Fibroblast of skin of scalp (primary cell): ENCODE data around the gene DUSP15.

Source experiments
- DNase-seq: peaks from one replicate; pipeline ENCODE4 v3.0.0-alpha.2; 2013

The DUSP15 gene

DNA sequence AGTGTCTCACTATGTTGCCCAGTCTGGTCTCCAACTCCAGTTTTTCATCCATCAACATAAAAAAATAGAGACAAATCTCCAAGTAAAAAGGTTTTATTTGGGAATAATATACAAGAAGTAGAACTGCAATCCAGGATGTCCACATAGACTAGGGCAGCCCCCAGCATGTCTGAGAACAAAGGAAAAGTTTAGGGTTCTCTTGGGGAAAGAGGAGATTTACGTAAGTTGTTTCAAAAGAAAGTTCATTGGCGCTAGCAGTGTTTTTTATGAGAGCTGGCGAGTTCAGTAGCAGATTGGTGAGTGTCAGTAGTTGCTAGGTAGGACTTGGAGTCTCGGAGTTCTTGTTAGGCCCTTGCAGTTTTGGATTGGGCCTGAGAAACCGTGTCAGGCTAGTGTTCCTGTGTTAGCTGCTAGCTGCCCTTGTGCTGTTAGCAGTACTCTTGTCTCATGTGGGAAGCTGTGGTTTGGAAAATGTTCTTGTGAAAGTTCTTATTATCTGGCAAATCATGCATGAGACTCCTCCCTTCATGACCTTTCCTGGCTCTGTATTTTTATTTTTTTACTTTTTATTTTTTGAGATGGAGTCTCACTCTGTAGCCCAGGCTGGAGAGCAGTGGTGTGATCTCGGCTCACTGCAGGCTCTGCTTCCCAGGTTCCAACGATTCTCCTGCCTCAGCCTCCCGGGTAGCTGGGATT, 24.8 kb upstream of the DUSP15 start:
- DNase-seq = peak; percentile 12

DNA sequence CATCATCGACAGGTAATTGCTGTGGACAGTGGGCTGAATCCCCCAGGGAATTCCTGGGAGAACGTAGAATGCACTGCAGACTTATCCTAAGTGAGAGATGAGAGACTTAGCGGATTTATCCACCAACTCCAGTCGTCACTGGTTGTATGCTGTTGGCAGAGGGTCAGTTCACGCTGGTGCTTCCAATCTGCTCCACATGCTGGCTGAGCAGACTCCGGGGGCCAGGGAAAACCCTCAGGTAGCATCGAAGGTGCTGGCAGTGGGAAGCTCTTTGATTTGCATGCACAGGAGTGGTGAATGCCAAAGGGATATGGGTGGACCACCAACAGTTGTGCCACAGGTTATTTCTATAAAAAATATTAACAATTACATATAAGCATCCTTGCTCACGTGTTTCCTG, 20.3 kb upstream of the DUSP15 start:
- no peak for DNase-seq

DNA sequence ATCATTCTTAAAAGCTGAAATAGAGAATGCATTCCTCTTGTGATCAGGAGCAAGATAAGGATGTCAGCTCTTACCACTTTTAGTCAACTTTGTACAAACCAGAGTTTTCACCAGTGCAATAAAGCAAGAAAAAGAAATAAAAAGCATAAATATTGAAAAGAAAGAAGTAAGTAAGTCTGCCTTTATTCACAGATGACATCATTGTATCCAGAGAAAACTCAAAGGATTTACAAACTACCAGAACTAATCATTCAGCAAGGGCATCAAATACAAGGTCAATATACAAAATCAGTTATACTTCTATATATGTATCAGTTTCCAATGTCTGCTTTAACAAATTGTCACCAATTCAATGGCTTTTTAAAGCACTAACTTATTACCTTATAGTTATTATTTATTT, 13.5 kb upstream of the DUSP15 start:
- no peak for DNase-seq

DNA sequence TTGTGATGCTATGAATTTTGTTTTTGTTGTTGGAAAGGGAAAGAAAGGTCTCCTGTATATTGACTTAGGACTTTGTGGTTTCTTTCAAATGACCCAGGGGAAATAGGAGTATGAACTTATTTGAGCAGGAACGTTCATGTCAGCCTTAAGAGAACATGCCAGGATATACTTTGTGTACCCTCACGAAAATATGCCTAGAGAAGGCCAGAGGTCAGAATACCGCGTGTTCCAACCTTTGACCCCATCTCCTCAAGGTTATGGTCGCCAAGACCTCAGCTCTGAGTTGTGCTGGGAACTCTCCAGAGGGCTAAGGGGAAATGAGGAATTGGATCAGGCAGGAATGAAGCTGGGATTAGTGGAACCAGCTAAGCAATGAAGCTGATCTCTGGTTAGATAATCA, 11.6 kb upstream of the DUSP15 start:
- DNase-seq = no peak

DNA sequence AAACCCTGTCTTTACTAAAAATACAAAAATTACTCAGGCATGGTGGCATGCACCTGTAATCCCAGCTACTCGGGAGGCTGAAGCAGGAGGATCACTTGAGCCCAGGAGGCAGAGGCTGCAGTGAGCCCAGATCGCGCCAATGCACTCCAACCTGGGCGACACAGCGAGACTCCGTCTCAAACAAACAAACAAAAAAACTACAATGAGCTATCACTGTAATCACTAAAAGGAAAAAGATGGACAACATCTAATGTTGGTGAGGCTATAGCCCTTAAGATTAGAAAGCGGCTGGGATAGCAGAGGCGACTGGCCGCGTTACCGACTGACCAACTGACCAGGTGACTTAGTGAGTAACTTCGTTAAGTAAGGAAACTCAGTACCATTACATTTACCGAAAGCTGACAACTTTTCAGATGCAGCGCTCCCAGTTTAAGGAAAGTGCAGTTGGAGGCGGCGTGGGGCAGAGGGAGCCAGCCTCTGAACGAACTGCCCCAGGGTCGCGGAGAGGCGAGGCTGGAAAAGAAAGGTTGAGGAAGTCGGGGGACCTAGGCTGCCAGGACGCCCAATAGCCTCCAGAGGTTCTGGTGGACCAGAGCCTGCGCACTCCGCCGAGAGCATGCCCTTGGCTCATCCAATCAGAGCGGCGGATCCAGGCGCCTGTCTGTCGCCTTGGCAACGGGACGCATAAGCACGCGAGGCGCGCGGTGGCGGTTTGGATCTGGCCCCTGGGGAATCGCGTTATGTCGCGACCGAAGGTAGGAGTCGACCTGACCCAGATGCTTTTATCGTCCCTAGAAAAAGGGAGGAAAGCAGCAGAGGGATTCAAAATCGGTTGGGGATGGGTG, 9.0 kb upstream of the DUSP15 start:
- DNase-seq = peak; percentile 94

DNA sequence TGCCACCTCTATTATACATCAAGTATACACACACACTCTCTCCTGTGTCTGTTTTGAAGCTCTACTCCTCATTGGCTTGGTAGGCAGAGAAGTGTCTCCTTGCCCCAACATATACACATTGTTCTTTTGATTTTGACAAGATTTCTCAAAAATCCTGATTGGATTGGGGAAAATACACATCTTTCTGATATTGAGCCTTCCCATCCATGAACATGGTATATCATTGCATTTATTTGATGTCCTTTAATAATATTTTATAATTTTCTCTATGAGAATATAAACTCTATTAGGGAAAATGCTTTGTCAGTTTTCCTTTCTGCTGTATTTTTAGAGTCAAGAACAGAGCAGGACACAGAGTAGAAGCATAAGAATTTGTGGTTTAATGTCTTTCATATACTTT, 7.4 kb upstream of the DUSP15 start:
- DNase-seq = no peak

DNA sequence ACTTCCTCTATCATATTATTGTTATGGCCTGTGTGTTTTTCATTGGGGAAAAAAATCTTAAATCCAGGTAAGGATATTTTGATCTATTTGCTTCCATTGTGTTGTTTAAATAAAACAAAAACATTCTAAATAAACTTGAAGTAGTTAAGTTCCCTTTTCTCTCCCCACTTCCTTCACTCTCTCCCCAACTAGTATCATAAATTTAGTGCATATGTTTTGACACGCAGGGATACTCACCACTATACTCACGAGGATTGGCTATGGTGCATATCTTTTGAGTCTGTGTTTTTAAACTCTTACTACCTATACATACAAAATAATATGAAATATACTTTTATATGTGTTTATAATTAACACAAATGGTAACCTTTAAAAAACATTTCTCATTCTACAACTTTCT, 5.3 kb upstream of the DUSP15 start:
- DNase-seq = no peak

DNA sequence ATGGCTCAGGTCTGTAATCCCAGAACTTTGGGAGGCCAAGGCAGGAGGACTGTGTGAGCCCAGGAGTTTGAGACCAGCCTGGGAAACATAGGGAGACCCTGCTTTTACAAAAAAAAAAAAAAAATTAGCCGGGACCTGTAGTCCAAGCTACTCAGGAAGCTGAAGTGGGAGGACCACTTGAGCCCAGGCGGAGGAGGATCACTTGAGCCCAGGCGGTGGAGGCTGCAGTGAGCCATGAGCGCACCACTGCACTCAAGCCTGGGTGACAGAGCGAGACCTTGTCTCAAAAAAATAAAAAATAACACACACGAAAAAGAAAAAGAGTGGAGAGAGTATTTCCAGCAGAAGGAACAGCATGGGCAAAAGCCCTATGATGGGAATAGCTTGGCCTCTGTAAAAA, 2.1 kb upstream of the DUSP15 start:
- DNase-seq = no peak

DNA sequence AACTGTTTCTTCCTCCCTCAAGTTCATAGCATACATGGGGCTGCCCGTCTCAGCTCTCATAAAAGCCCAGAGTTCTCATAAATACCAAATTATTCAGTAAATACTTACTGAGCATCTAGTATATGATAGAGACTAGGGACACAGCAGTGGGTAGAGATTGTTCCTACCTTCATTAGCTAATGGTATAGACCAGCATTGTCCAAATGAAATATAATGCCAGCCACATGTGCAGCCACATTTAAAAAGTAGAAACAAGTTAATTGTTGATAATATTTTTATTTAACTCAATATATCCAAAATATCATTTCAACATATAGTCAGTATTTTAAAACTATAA, 1.3 kb upstream of the DUSP15 start:
- DNase-seq = no peak

DNA sequence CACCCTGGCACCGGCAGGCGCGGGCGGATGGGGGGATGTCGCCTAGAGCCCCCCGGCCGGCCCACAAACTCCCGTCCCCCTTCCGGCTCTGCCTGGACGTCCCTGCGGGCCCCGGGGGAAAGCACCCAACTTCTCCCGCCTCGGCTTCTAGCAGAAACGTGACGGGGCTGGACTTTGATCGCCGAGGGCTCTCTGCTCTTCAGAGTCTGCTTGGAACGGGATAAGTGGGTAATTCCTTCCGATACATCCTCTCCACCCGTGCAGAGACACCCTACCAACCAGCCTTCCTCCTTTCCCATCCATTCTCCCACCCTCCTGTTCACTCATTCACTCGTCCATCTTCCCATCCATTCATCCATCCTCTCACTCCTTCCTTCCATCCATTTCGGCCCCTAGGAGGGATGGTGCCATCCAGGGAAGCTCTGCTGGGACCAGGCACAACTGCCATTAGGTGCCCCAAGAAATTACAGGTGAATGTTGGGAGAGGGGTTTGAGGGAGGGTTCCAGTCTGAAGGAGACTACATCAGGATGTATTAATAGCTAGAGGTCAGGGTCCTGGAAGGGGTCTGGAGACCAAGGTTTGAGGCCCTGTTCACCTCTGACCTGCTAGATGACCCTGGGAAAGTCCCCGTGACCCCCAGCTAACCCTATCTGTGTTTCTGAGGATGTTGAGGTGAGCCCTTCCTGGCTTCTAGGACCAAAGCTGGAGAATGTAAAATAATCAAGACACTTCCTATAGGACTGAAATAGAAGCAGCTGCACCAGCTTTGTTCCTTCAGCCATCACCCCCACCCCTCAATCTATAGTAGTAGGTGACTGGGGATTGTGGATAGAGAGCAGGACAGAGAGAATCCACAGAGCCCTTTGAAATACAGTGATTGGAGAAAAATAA, 645 bp upstream of the DUSP15 start:
- DNase-seq = no peak

DNA sequence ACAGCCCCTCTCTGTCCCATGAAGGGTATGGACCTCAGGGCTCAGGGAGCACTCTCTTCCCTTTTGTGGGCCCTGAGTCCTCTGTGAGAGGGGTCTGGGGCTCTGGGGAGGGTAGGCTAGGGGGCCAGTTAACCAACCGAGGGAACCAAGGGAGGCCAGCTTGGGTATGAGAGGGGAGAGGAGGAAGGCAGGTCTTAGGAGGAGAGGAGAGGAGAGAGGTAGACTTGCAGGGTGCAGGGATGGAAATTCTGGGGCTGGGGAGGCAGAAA, 720 bp downstream of the DUSP15 start:
- DNase-seq = no peak

DNA sequence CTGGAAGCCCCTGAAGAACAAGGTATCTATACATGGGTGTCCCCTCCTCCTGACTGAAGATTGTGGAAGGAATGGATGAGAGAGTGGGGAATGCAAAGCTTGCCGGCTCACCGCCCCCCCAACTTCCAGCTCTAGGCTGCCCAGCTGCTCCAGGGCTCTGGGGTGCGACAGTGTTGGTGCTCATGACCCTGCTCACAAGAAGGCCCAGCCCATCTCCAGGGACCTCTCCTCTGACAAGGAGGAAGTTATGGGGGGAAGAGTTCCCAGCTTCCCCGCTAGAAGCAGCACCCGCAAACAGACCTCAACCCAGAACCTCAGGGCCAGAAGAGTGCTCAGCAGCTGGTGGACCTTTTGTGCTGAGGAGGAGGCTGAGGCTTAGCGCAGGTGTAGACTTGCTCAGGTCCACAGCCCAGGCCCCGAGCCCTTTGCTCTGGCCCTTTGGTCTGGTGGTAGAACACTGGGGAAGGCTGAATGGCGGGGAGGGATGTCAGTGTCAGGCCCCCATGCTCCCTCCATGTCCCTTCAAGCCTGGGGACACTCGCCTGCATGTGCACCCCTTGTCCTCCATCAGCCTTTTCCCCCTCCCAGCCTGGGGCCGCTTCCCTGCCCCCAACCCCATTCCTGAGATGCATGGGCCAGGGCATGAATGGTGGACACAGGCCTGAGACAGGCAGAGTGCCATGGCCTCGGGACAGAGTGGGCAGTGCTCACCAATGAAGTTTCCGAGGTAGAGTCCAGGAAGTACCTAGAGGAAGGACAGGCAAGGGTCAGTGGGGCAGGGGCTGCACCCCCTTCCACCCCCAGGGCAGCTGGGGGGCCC, 1.3 kb downstream of the DUSP15 start:
- DNase-seq = no peak

DNA sequence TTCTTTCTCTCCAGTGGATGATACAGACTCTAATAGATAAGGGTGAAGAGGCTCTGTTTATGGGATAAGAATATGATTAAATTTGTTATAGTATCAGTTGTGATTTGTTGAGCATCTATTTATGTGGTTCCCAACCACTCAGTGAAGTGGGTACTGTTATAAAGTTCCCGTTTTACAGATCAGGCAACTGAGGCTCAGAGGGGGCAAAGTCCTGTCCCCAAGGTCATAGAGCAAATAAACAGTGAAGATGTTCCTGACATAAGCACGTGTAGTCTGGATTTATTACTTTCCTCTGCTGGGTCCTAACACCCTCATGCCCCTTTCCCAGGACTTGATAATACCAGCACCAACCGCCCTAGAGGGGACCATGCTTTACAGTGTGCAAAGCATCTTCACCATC, 4.1 kb downstream of the DUSP15 start:
- no peak for DNase-seq

DNA sequence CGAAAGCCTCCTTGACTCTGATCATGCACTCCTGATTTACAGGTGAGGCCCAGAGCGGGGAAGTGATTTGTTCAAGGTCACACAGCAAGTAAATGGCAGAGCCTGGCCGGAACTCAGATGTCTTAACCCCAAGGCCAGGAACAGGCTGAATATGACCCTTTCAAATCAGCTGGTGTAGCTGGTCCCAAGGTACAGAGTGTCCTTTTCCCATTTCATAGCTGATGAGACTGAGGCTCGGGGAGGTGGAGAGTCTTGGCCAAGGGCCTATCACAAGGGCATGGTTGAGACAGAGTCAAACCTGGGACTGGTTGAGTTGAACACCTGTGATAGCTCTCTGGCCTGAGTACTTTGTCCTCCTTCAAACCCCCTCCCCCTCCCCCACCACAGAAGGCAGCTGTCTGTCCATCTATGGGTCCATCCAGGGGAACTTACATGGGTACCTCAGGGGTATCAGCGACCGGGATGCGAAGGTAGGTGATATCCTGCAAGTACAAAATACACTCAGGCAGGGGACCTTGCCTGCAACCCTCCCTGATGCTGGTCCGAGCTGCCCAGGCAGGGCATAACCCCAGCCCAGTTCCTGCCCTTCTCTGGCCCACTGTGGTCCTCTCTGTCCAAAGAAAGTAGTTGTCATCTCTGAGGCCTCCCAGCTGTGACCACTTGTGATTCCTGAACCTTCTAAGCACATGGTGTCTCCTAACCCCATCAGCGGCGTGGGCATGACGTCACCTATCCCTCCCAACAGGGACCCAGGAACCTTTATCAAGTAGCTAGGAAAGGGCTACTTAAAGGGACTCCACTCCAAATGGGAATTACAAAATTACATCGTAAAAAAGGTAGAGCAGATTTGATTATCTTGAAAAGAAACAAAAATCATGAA, 5.6 kb downstream of the DUSP15 start:
- no peak for DNase-seq

DNA sequence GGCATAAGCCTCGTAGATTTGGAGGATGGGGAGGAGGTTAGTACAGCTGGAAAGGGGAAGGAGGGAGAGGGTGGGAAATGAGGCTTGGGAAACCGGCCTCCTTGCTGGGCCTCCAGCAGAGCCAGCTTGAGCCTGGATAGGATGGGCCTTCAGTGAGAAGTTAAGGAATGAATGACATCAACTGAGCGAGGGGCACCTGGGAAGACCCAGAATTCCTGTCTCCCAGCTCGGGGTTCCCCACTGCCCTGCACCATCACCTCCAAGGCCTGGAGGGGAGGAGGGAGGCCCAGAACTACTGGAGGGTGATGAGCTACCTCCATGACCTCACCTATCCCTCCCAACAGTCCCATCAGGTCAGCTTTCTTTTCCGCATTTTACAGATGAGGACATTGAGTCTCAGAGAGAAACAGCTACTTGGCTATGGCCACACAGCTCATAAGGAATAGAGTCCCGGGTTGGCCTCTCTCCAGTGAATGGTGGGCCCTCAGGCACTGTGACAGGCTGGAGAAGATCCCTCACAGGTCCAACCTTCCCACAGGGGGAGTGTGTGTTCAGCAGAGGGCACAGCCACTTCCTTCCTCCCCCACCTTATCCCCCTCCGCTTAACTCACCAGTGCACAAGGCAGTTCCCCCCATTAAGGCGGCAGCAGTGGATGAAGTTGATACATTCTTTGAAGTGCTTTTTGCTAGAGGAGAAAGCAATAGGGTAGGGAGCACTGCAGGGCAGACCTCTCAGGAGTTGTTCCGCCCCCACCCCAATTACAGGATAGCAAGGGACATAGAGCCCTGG, 6.8 kb downstream of the DUSP15 start:
- DNase-seq = no peak

DNA sequence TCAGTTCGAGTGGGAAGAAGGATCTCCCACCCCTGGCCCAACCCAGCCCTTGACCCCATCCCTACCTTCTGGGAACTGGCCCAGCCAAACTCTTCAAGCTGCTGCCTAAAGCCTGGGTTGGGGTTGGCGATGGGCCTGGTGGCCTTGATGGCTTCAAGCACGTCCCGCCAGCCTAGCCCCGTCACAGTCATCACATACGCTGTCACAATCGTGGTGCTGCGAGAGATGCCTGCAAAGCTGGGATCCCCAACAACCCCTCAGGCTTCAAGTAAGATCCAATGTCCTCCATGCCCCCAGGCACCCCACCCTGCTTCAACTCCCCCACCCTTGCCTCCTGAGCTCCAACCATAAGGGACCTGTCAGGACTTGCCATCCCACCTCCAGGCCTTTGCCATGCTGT, 7.8 kb downstream of the DUSP15 start:
- DNase-seq = no peak

DNA sequence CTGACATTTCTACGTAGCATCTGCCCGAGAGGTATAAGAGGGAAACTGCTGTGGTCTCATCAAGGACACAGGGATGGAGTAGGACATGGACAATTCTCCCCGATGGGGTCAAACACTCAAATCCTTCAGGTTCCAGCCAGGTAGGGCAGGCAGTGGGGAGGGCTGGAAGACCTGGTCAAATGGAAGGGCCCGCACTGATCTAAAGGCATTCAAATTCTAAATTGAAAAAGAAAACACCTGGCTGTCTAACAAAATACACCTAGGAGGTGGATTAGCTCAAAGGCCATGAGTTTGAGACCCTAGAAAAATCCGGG, 8.2 kb downstream of the DUSP15 start:
- no peak for DNase-seq

DNA sequence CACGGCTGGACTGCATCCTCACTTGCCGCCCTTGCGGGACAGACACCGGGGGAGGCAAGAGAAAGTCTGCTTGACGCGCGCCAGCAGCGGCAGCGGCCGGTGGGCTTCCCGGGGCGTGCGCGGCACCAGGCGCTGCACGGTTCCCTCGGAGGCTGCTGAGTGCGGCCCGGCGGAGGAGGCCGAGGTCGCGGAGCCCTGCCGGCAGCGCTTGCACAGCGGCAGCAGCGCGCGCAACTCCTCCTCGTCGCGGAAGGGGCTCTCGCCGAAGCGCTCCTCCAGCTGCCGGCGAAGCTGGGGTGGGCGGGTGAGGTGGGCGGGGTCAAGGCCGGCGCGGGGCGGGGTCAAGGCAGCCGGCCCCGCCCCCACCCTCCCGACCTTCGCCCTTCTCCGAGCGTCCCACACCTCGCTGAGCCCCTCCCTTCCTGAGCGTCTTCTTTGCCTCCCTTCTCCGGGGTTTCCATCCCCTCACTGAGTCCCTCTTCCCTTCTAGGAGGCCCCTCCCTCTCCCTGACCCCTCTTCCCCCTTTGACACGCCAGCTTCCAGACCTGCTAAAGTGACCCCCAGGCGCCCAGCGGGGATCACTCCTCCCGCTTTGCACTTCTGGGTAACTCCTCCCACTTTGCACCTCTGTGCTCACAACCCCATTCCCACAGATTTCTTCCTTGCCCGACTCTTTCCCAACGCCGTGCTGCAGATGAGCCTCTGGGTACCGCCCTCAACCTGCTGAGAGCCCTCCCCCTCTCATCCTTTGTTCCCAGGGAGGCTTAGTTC, 8.8 kb downstream of the DUSP15 start:
- DNase-seq = peak; percentile 66

DNA sequence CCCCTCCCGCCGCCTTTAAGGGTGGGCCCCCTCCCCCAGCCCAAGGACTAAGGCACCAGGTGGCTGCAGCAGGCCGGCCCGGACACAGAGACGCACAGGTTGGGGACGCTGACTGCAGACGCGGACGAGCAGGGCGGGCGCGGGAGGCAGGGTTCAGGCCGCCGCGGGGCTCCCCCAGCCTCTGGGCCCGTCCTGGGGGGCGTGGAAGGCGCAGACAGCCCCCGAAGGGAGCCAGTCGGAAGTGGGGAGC, 9.3 kb downstream of the DUSP15 start:
- DNase-seq = no peak

DNA sequence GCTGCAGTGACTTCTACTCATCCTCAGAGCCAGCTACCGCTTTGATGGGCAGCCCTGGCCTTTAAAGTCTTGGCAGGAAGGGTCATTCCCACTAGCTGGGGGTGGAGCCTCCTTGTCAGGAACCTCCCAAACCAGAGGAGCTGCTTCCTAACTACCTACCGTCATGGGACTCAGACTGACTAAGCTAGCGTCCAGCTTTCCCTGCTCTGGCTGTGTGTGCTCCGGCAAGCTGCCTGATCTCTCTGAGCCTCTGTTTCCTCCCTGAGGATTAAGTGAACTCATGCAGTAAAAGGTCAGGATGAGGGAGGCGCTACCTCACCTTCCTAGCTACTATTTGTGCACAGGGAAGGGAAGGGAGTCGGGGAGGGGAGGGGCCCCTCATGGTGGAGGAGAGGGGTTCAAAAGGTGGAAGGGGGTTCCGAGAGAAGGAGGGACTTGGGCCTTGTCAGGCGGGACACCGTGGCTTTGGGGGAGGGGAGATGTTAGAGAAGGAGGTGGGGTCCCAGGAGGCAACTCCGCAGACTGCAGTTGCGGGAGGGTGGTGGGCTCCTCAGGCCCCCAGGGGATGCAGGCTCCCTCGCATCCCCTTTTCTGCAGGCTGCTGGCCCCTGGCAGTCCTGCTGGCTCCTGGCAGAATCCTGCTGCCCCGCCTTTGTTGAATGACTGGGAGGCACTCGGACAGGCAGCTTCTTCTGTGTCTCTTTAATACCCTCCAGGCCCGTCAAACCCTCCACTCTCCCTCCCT, 9.8 kb downstream of the DUSP15 start:
- DNase-seq = no peak
